ENCODE results near the gene C1orf35. TPM values are rescaled to one million over a fixed set of nuclear protein-coding genes. Genes with fewer than 3 reads are reported as not detected.

Gene C1orf35
- total and polyA plus RNA-seq, 2 of the 4 experiments (the other 2 are of a cell fraction): 4.3 to 13.0 TPM

GRCh38 chr1:228062085-228062791 lies 40.9 kb downstream of the C1orf35 start:
- ChIA-PET CTCF (no interaction called here), POLR2A (ENCODE audit: unreplicated experiment) (no interaction called here)
- no peak for DNase-seq
- Histone ChIP-seq H4K20me1 (ENCODE audit: insufficient read depth, low read length) (no peaks in the 10 kb centered on the region), H3K79me1 (ENCODE audit: low read depth in 1 of 2, low read length in 2 of 2) (no peaks in the 10 kb centered on the region), H3K4ac (ENCODE audit: low read depth, low read length) (no peak overlapping the region), H4K8ac (ENCODE audit: low read depth in 2 of 2, low read length in 2 of 2) (no peak overlapping the region), H3K23ac (ENCODE audit: low read depth, low read length) (no peak overlapping the region), H3K4me1 (ENCODE audit: control insufficient read depth, insufficient read depth, low read length) (peaks cover 2% of the 10 kb centered on the region; the same call in 1 of the 2 replicates), H2AK9ac (replicated peaks; ENCODE audit: low read depth, low read length, poor library complexity) (no peak overlapping the region), H2BK20ac (ENCODE audit: low read depth, low read length) (no peak overlapping the region), H3K4me3 (ENCODE audit: insufficient read depth, low read depth, low read length) (no peak overlapping the region), H3K9me3 (ENCODE audit: control insufficient read depth, insufficient read depth, low read length) (peaks cover 13% of the 10 kb centered on the region; the same call in 1 of the 2 replicates), H3K4me2 (ENCODE audit: low read depth, low read length) (no peak overlapping the region), H3K18ac (ENCODE audit: low read depth, low read length) (no peak overlapping the region), H2BK15ac (ENCODE audit: low read depth, low read length) (no peak overlapping the region), H4K5ac (ENCODE audit: low read depth, low read length) (no peak overlapping the region), H3K9me1 (ENCODE audit: insufficient read depth, low read length) (no peaks in the 10 kb centered on the region), H2AFZ (replicated peaks; ENCODE audit: low read length, poor library complexity) (no peak overlapping the region), H4K91ac (ENCODE audit: insufficient read depth, low read depth, low read length) (no peak overlapping the region), H3K27me3 (ENCODE audit: control insufficient read depth, insufficient read depth, low read length) (peaks cover 55% of the 10 kb centered on the region), H3K36me3 (ENCODE audit: control insufficient read depth, insufficient read depth, low read length) (no peaks in the 10 kb centered on the region), H3K56ac (ENCODE audit: extremely low read depth, insufficient read depth, low read length) (no peak overlapping the region), H2BK120ac (ENCODE audit: low read depth, low read length) (no peak overlapping the region), H2BK5ac (ENCODE audit: low read depth, low read length, poor library complexity, severe bottlenecking) (no peak overlapping the region), H3K14ac (replicated peaks; ENCODE audit: low read depth, low read length) (no peak overlapping the region), H2AK5ac (ENCODE audit: low read depth, low read length) (no peak overlapping the region), H3K27ac (ENCODE audit: insufficient read depth, low read length) (no peak overlapping the region), H3K9ac (ENCODE audit: low read depth, low read length) (no peak overlapping the region)
- TF ChIP-seq FOS (IDR thresholded peaks at IDR 0.05; ENCODE audit: low read depth, low read length) (no peak), SMC3 (IDR thresholded peaks at IDR 0.05; ENCODE audit: low read depth, low read length) (no peak), MAFK (IDR thresholded peaks at IDR 0.05; ENCODE audit: low read depth, low read length) (no peak), BHLHE40 (IDR thresholded peaks at IDR 0.05; ENCODE audit: low read depth, low read length) (no peak)
- intact Hi-C loops (cut with micrococcal nuclease): no loop called here
- 78% methylated on average over 2 of the region's 9 CpGs; no CpG with 5 or more reads in 1 of the 2 experiments for WGBS, 2 experiments (ENCODE audit: extremely low coverage in 2 of 2, insufficient read length in 1 of 2)
- no TSS peak for BruUV-seq (replicated peaks)
- in situ Hi-C loops (cut with MboI; ENCODE audit: low sequenced_read_pairs): no loop called here
- no peak for ATAC-seq (ENCODE audit: low read depth)
- dilution Hi-C loops (cut with HindIII; ENCODE audit: low sequenced_read_pairs, unreplicated experiment): no loop called here

All from IMR-90 (cell line).